ENCODE results near the gene P2RY2. TPM values are rescaled to one million over a fixed set of nuclear protein-coding genes. Genes with fewer than 3 reads are reported as not detected.

Gene P2RY2
- total and polyA plus RNA-seq, 10 of the 15 experiments (the other 5 are each of a cell fraction or from before 2014, with no cell fraction given) = 0.03 to 0.23 (median 0.17) TPM; not detected in 7

DNA sequence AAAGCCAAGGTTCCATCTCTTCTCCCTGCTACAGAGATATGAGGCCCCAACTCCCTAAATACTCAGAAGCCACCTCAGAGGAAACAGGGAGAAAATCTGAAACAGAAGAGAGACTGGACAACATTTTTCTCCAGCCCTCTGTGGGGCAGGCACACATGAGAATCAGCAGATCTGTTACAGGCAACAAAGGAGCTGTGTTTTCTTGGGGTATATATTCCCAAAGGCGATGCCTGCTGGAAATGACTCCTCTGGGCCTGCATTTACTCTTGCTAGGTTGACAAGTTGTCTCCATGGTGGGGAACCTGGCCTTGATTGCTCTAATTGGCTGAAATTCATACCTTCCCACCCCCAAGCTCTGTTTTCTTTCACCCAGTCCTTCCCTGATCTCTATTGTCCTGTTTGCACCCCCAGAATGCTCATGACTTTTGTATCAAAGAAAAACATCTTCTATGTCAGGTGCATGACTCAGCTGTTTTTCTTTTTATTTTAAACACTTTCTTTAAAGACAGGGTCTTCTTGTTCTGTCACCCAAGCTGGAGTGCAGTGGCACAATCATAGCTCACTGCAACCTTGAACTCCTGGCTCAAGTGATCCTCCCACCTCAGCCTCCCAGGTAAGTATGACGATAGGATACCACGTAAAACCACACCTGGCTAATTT lies 30.6 kb downstream of the P2RY2 start:
- ChIA-PET POLR2A (interaction anchor here (0.6 kb wide), 1 partner anchor 25 kb away, joined by 3 read pairs; no protein-coding TSS in a partner anchor), SMC1A (ENCODE audit: uncharacterized antibody, unreplicated experiment) (interaction anchor here (0.6 to 1.0 kb wide), 4 partner anchors 40 to 1306 kb away, joined by 3 to 4 read pairs (median 3); no protein-coding TSS in a partner anchor), RAD21 (ENCODE audit: unreplicated experiment) (no interaction called here), CTCF (interaction anchor here (0.8 to 1.6 kb wide), 4 partner anchors 11 to 41 kb away, joined by 3 to 4 read pairs (median 4); no protein-coding TSS in a partner anchor)
- no peak for DNase-seq (ENCODE audit: low read depth, low spot score)
- no peak for FAIRE-seq
- H3K36me3 ChIP-seq (ENCODE audit: control insufficient read depth in 2 of 2, insufficient read depth in 2 of 2, low read length in 1 of 2) = no peaks in the 10 kb centered on the region
- ATAC-seq = no peak
- no peak for TF ChIP-seq HDAC2 (IDR thresholded peaks at IDR 0.05)
- no peak for TF ChIP-seq CHD1 (IDR thresholded peaks at IDR 0.05; ENCODE audit: low read depth, low read length)
- TF ChIP-seq, protein P1, sequence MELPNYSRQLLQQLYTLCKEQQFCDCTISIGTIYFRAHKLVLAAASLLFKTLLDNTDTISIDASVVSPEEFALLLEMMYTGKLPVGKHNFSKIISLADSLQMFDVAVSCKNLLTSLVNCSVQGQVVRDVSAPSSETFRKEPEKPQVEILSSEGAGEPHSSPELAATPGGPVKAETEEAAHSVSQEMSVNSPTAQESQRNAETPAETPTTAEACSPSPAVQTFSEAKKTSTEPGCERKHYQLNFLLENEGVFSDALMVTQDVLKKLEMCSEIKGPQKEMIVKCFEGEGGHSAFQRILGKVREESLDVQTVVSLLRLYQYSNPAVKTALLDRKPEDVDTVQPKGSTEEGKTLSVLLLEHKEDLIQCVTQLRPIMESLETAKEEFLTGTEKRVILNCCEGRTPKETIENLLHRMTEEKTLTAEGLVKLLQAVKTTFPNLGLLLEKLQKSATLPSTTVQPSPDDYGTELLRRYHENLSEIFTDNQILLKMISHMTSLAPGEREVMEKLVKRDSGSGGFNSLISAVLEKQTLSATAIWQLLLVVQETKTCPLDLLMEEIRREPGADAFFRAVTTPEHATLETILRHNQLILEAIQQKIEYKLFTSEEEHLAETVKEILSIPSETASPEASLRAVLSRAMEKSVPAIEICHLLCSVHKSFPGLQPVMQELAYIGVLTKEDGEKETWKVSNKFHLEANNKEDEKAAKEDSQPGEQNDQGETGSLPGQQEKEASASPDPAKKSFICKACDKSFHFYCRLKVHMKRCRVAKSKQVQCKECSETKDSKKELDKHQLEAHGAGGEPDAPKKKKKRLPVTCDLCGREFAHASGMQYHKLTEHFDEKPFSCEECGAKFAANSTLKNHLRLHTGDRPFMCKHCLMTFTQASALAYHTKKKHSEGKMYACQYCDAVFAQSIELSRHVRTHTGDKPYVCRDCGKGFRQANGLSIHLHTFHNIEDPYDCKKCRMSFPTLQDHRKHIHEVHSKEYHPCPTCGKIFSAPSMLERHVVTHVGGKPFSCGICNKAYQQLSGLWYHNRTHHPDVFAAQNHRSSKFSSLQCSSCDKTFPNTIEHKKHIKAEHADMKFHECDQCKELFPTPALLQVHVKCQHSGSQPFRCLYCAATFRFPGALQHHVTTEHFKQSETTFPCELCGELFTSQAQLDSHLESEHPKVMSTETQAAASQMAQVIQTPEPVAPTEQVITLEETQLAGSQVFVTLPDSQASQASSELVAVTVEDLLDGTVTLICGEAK (IDR thresholded peaks at IDR 0.05; ENCODE audit: borderline replicate concordance) = no peak
- TF ChIP-seq NR2C1 (IDR thresholded peaks at IDR 0.05) = no peak
- no peak for TF ChIP-seq ASH2L (IDR thresholded peaks at IDR 0.05; ENCODE audit: borderline replicate concordance, low read depth)
- no peak for TF ChIP-seq HDAC6 (IDR thresholded peaks at IDR 0.05; ENCODE audit: unreplicated experiment)
- TF ChIP-seq CHD4 (IDR thresholded peaks at IDR 0.05) = no peak
- no peak for TF ChIP-seq MTA2 (IDR thresholded peaks at IDR 0.05; ENCODE audit: low read depth)
- no peak for TF ChIP-seq IKZF2 (IDR thresholded peaks at IDR 0.05)
- no peak for TF ChIP-seq POU2F2 (IDR thresholded peaks at IDR 0.05; ENCODE audit: borderline replicate concordance, low read depth, low read length)
- no peak for TF ChIP-seq ZSCAN29 (IDR thresholded peaks at IDR 0.05)
- no peak for TF ChIP-seq EZH2 (IDR thresholded peaks at IDR 0.05; ENCODE audit: borderline replicate concordance, control insufficient read depth, low read depth, low read length)
- no peak for TF ChIP-seq RCOR1 (conservative IDR thresholded peaks at IDR 0.05; ENCODE audit: low read depth, low read length)
- TF ChIP-seq, protein P2, sequence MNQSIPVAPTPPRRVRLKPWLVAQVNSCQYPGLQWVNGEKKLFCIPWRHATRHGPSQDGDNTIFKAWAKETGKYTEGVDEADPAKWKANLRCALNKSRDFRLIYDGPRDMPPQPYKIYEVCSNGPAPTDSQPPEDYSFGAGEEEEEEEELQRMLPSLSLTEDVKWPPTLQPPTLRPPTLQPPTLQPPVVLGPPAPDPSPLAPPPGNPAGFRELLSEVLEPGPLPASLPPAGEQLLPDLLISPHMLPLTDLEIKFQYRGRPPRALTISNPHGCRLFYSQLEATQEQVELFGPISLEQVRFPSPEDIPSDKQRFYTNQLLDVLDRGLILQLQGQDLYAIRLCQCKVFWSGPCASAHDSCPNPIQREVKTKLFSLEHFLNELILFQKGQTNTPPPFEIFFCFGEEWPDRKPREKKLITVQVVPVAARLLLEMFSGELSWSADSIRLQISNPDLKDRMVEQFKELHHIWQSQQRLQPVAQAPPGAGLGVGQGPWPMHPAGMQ (IDR thresholded peaks at IDR 0.05; ENCODE audit: borderline replicate concordance) = no peak
- TF ChIP-seq POLR2AphosphoS2 (IDR thresholded peaks at IDR 0.05; ENCODE audit: low read depth, low read length) = no peak
- H3K79me2 ChIP-seq (ENCODE audit: control insufficient read depth, insufficient read depth, low read length) = no peaks in the 10 kb centered on the region
- no peak overlapping the region for H3K4me2 ChIP-seq (ENCODE audit: control insufficient read depth, insufficient read depth)
- no peak overlapping the region for H3K4me3 ChIP-seq
- H3K9me3 ChIP-seq (replicated peaks; ENCODE audit: control insufficient read depth, insufficient read depth, low read length) = no peaks in the 10 kb centered on the region
- no peaks in the 10 kb centered on the region for H3K27me3 ChIP-seq (replicated peaks in 1 of 2; ENCODE audit: control insufficient read depth in 2 of 2, insufficient read depth in 2 of 2, low read length in 1 of 2)
- no TSS peak for BruUV-seq (replicated peaks)
- no peak overlapping the region for H3K27ac ChIP-seq (ENCODE audit: control insufficient read depth, insufficient read depth)
- no peak overlapping the region for H2AFZ ChIP-seq (ENCODE audit: control insufficient read depth, low read depth, low read length)
- no peak overlapping the region for H3K9ac ChIP-seq (ENCODE audit: control insufficient read depth, insufficient read depth, low read length)
- H3K4me1 ChIP-seq (ENCODE audit: control insufficient read depth, insufficient read depth, low read length) = no peaks in the 10 kb centered on the region; the same call in 1 of the 2 replicates
- 95% methylated on average over 3 of the region's 3 CpGs for WGBS (ENCODE audit: insufficient coverage, insufficient replicate concordance, low lambda C conversion rate, missing lambda C conversion rate)
- in situ Hi-C loops (cut with MboI) (no loop called here), intact Hi-C loops (cut with micrococcal nuclease; ENCODE audit: unreplicated experiment) (no loop called here)
- no peaks in the 10 kb centered on the region for H4K20me1 ChIP-seq (ENCODE audit: control insufficient read depth, insufficient read depth)

Measured in GM12878 (cell line).